ENCODE data around the gene C17orf114.

The C17orf114 gene

DNA sequence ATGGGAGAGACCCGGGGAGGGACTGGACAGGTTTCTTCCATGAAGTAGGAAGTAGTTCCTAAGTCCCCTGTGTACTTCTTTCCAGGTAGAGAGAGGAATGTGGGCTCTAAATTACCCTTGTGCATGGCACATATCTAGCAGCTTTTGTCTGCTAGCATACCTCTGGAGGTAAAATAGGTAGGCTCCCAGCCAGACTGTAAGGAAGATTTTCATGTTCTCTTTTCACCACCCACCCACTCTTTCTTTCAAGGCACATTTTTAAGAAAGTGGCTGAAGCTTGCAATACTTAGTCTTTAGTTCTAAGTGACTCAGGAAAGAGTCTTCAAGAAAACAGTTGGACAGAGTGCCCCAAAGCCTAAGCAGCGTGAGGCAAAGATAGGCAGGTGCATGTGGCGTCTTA, 40.2 kb upstream of the C17orf114 start:
- Histone ChIP-seq H3K9me3 (ENCODE audit: insufficient read depth, low read length) (no peaks in the 10 kb centered on the region), H3K4me1 (ENCODE audit: insufficient read depth, insufficient read length) (no peaks in the 10 kb centered on the region), H3K27me3 (ENCODE audit: insufficient read depth, insufficient read length) (no peaks in the 10 kb centered on the region), H3K36me3 (ENCODE audit: insufficient read depth, insufficient read length, low read length) (peaks cover 12% of the 10 kb centered on the region), H3K9ac (ENCODE audit: insufficient read length, low read depth) (no peak overlapping the region), H3K4me3 (ENCODE audit: insufficient read length, low read depth) (no peak overlapping the region)
- no peak for DNase-seq (ENCODE audit: low read depth, low spot score)
- TF ChIP-seq SUZ12 (IDR thresholded peaks at IDR 0.05; ENCODE audit: extremely low read depth, insufficient read depth, insufficient read length) (no peak), YY1 (IDR thresholded peaks at IDR 0.05; ENCODE audit: insufficient read depth, insufficient read length) (no peak), ZNF274 (IDR thresholded peaks at IDR 0.05; ENCODE audit: low read depth, low read length) (no peak)

DNA sequence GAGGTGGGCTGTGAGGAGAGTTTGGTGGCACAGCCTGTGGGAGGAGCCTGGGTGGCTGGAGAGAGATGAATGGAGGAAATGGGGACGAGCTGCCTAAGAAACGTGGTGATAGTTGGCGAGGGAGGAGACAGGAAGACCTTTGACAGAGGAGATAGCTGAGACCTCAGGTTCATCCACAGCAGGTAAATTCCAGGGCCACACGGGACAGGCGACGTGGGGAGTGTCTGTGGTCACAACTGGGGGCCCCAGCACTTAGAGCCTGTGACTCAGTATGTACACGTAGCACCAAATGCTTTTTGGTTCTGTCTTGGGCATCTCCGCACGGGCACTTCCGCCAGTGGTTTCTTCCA, 38.7 kb upstream of the C17orf114 start:
- no peak overlapping the region for H3K9ac ChIP-seq (ENCODE audit: insufficient read length, low read depth)

DNA sequence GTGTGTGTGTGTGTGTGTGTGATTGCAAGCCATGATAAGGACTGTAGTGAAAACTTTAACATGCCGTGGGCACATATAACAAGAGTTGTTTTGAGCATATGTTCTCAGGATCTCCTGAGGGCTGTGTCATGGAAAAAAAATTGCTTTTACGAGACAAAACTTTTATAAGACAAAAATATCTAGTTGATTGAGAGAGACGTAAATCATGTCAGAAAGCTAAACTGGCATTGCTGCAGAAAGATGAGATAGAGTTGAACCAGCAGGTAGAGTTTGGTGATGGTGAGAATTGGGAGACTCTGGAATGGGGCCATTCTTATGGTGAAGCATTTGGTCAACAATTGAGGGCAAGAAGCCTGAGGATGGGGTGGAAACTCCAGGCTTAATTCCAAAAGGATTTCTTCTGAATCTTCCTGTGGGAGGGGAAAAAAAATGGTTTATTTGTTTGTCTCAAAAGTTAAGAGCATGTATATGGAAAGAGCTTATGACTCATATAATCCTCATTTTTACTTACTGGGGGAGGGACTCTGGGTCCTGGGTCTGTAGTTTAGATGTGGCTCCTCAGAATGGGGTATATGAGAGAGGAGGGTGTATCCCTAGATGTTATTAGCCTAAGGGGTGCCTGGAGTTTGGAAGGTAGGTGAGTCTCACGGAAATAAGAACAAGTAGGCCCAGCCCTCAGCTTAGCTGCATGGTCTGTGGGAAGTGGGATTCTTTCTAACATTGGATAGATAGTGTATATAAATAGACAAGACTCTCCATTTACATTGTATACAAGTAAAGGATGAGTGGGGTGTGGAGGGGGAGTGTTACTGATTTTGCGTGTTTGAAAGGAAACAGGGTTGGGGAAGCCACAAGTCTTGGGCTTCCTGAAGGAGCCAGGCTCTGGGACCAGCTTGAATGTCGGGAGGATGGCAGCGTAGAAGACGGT, 38.1 kb upstream of the C17orf114 start:
- Histone ChIP-seq H3K4me1 (ENCODE audit: insufficient read depth, insufficient read length) (no peaks in the 10 kb centered on the region), H3K9ac (ENCODE audit: insufficient read length, low read depth) (no peak overlapping the region), H3K9me3 (ENCODE audit: insufficient read depth, low read length) (no peaks in the 10 kb centered on the region), H3K36me3 (ENCODE audit: insufficient read depth, insufficient read length, low read length) (peaks cover 13% of the 10 kb centered on the region), H3K27me3 (ENCODE audit: insufficient read depth, insufficient read length) (no peaks in the 10 kb centered on the region), H3K4me3 (ENCODE audit: insufficient read length, low read depth) (no peak overlapping the region)
- DNase-seq (ENCODE audit: low read depth, low spot score), result no peak
- TF ChIP-seq SUZ12 (IDR thresholded peaks at IDR 0.05; ENCODE audit: extremely low read depth, insufficient read depth, insufficient read length) (no peak), ZNF274 (IDR thresholded peaks at IDR 0.05; ENCODE audit: low read depth, low read length) (no peak), YY1 (IDR thresholded peaks at IDR 0.05; ENCODE audit: insufficient read depth, insufficient read length) (no peak)

More for the DNA sequence above, 38.7 kb upstream of the C17orf114 start:
- H3K36me3 ChIP-seq (ENCODE audit: insufficient read depth, insufficient read length, low read length), result peaks cover 13% of the 10 kb centered on the region
- TF ChIP-seq YY1 (IDR thresholded peaks at IDR 0.05; ENCODE audit: insufficient read depth, insufficient read length), result no peak
- no peak for TF ChIP-seq ZNF274 (IDR thresholded peaks at IDR 0.05; ENCODE audit: low read depth, low read length)
- TF ChIP-seq SUZ12 (IDR thresholded peaks at IDR 0.05; ENCODE audit: extremely low read depth, insufficient read depth, insufficient read length), result no peak
- no peaks in the 10 kb centered on the region for H3K9me3 ChIP-seq (ENCODE audit: insufficient read depth, low read length)
- H3K4me3 ChIP-seq (ENCODE audit: insufficient read length, low read depth), result no peak overlapping the region
- H3K4me1 ChIP-seq (ENCODE audit: insufficient read depth, insufficient read length), result no peaks in the 10 kb centered on the region
- no peaks in the 10 kb centered on the region for H3K27me3 ChIP-seq (ENCODE audit: insufficient read depth, insufficient read length)
- no peak for DNase-seq (ENCODE audit: low read depth, low spot score)

DNA sequence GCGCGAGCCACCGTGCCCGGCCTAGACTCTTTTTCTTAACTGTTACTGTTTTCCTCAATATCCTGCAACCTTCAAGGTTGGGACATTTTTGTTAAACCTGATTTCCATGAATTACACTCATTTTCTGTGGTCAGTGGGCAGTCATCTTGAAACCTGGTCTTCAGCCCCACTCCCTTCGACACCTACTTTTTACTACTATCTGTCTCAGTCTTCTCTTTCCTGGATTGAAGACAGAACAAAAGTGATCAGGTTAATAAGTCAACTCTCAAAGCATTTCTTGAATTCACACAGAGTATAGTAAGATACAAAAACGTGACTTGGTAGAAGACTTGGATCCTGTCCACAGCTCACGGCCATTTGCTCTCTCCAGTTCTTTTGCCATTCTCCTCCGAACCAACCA, 37.1 kb upstream of the C17orf114 start:
- no peaks in the 10 kb centered on the region for H3K9me3 ChIP-seq (ENCODE audit: insufficient read depth, low read length)
- DNase-seq (ENCODE audit: low read depth, low spot score), result no peak
- no peak overlapping the region for H3K4me3 ChIP-seq (ENCODE audit: insufficient read length, low read depth)
- H3K27me3 ChIP-seq (ENCODE audit: insufficient read depth, insufficient read length), result no peaks in the 10 kb centered on the region
- no peaks in the 10 kb centered on the region for H3K4me1 ChIP-seq (ENCODE audit: insufficient read depth, insufficient read length)
- no peak for TF ChIP-seq ZNF274 (IDR thresholded peaks at IDR 0.05; ENCODE audit: low read depth, low read length)
- no peak for TF ChIP-seq SUZ12 (IDR thresholded peaks at IDR 0.05; ENCODE audit: extremely low read depth, insufficient read depth, insufficient read length)
- no peak for TF ChIP-seq YY1 (IDR thresholded peaks at IDR 0.05; ENCODE audit: insufficient read depth, insufficient read length)
- H3K9ac ChIP-seq (ENCODE audit: insufficient read length, low read depth), result no peak overlapping the region
- H3K36me3 ChIP-seq (ENCODE audit: insufficient read depth, insufficient read length, low read length), result peaks cover 13% of the 10 kb centered on the region

DNA sequence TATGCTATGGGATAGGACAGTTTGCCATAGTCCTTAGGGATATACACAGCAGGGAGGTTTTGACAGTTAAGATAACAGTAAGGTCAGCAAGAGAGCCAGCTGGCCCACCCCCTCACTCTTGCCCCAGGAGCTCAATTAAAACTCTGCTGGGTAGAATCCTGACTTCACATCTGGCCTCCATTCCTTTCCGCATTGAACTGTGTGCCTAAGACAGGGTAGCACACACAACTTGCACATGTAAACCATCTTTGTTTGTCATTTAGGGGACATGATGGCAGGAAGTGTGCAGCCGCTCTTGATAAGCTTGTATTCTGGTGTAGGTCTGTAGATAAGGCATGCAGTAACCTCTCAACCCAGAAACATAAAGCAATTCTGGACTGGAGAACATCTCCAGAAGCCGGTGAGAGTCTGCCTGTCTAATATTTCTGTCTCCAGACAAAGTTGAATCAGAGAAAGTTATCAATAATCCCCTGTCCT, 36.2 kb upstream of the C17orf114 start:
- Histone ChIP-seq H3K4me3 (ENCODE audit: insufficient read length, low read depth) (no peak overlapping the region), H3K9ac (ENCODE audit: insufficient read length, low read depth) (no peak overlapping the region), H3K36me3 (ENCODE audit: insufficient read depth, insufficient read length, low read length) (peaks cover 13% of the 10 kb centered on the region), H3K4me1 (ENCODE audit: insufficient read depth, insufficient read length) (no peaks in the 10 kb centered on the region), H3K27me3 (ENCODE audit: insufficient read depth, insufficient read length) (no peaks in the 10 kb centered on the region), H3K9me3 (ENCODE audit: insufficient read depth, low read length) (no peaks in the 10 kb centered on the region)
- TF ChIP-seq YY1 (IDR thresholded peaks at IDR 0.05; ENCODE audit: insufficient read depth, insufficient read length) (no peak), ZNF274 (IDR thresholded peaks at IDR 0.05; ENCODE audit: low read depth, low read length) (no peak), SUZ12 (IDR thresholded peaks at IDR 0.05; ENCODE audit: extremely low read depth, insufficient read depth, insufficient read length) (no peak)
- no peak for DNase-seq (ENCODE audit: low read depth, low spot score)

DNA sequence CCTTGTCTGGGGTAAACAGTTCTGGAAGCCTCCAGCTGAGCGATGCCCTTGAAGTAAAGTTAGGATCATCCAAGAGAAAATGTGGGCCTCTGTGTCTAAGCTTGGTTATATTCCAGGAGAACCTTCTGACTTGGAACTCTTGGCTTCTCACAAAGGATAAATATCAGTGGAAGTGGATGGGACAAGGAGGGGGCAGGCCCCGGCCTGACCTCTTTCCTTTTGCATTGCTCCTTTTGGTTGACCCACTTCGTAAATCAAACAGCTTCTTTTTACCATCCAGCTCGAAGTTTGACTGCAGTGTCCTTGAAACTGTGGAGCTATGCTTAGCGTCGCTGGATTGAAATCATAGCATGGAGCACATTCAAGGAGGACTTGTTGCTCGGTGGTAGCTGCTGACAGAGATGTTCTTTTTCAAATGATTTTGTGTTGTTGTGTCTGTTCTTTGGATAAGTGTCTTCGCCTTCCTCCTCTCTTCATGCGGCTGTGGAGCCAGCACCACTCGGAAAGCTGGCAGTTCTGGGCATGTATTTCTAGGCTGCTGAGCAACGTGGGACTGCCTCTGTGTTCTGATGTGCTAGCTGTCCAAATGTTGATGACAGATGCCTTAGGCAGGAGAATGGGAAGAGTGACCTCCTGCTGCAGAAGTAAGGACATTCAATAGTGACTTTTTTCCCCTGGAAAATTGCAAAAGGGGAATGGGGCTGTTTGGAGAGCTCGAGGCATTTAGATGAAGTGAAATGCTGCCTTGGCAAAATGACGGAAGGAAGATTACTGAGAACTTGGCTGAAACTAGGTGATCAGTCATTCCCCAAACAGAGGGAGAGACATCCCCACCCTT, 35.6 kb upstream of the C17orf114 start:
- no peak overlapping the region for H3K4me3 ChIP-seq (ENCODE audit: insufficient read length, low read depth)
- no peak for DNase-seq (ENCODE audit: low read depth, low spot score)
- H3K9ac ChIP-seq (ENCODE audit: insufficient read length, low read depth), result no peak overlapping the region
- H3K27me3 ChIP-seq (ENCODE audit: insufficient read depth, insufficient read length), result no peaks in the 10 kb centered on the region
- no peak for TF ChIP-seq ZNF274 (IDR thresholded peaks at IDR 0.05; ENCODE audit: low read depth, low read length)
- TF ChIP-seq SUZ12 (IDR thresholded peaks at IDR 0.05; ENCODE audit: extremely low read depth, insufficient read depth, insufficient read length), result no peak
- TF ChIP-seq YY1 (IDR thresholded peaks at IDR 0.05; ENCODE audit: insufficient read depth, insufficient read length), result no peak
- no peaks in the 10 kb centered on the region for H3K9me3 ChIP-seq (ENCODE audit: insufficient read depth, low read length)
- no peaks in the 10 kb centered on the region for H3K4me1 ChIP-seq (ENCODE audit: insufficient read depth, insufficient read length)
- H3K36me3 ChIP-seq (ENCODE audit: insufficient read depth, insufficient read length, low read length), result peaks cover 13% of the 10 kb centered on the region

DNA sequence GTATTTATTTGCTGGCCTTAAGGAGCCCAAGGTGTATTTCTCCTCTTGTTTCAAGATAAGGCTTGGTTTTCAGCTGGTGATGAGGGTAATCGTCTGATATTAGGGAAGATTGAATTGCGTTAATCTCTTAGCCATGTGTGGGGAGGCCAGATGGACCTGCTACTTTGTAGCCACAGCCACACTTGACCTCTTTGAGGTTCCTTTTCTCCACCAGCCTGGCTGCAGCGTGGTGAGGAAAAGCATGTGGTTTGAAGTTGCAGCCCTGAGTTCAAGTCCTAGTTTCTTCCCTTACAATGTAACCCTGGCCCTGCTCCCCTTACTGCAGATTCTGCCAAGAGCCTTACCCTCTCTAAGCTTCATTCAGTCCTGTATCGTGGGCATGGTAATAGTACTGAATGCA, 34.1 kb upstream of the C17orf114 start:
- Histone ChIP-seq H3K27me3 (ENCODE audit: insufficient read depth, insufficient read length) (no peaks in the 10 kb centered on the region), H3K9ac (ENCODE audit: insufficient read length, low read depth) (no peak overlapping the region), H3K4me3 (ENCODE audit: insufficient read length, low read depth) (no peak overlapping the region), H3K9me3 (ENCODE audit: insufficient read depth, low read length) (no peaks in the 10 kb centered on the region), H3K36me3 (ENCODE audit: insufficient read depth, insufficient read length, low read length) (peaks cover 13% of the 10 kb centered on the region), H3K4me1 (ENCODE audit: insufficient read depth, insufficient read length) (no peaks in the 10 kb centered on the region)
- TF ChIP-seq YY1 (IDR thresholded peaks at IDR 0.05; ENCODE audit: insufficient read depth, insufficient read length) (no peak), ZNF274 (IDR thresholded peaks at IDR 0.05; ENCODE audit: low read depth, low read length) (no peak), SUZ12 (IDR thresholded peaks at IDR 0.05; ENCODE audit: extremely low read depth, insufficient read depth, insufficient read length) (no peak)
- DNase-seq (ENCODE audit: low read depth, low spot score), result no peak

Measured in NT2/D1 (cell line).